Gastroesophageal sphincter (tissue), 4 donors: ENCODE data around the gene DHDH. TPM values are rescaled to one million over a fixed set of nuclear protein-coding genes. Genes with fewer than 3 reads are reported as not detected.

Experiments
- ATAC-seq: fragments of 150-250 bp; one replicate; pipeline ENCODE4 v1.9.1; 2016; ENCODE audit warnings: mild to moderate bottlenecking, moderate library complexity
- H3K27ac ChIP-seq, 4 donors: fragments of 200-600 bp; sonication (generic) in 3 of 4; 1 replicate in 3 of 4; 2 replicates in 1 of 4; pipeline ENCODE4 v1.5.1; 2016 to 2019
- H3K27me3 ChIP-seq: fragments of 200-600 bp; sonication (generic); one replicate; pipeline ENCODE4 v1.5.1; 2019
- H3K36me3 ChIP-seq, 2 donors: fragments of 200-600 bp; sonication (generic); one replicate each; pipeline ENCODE4 v1.5.1; 2019; ENCODE audit warnings: control low read depth in 1 of 2
- H3K4me1 ChIP-seq, 3 donors: fragments of 200-600 bp; sonication (generic); 1 replicate in 2 of 3; 2 replicates in 1 of 3; pipeline ENCODE4 v1.5.1; 2016 to 2019; ENCODE audit warnings: control low read depth in 2 of 3
- H3K4me3 ChIP-seq, 2 donors: fragments of 200-600 bp; sonication (generic); one replicate each; pipeline ENCODE4 v1.5.1; 2019; ENCODE audit warnings: mild to moderate bottlenecking in 1 of 2, moderate library complexity in 1 of 2
- H3K9me3 ChIP-seq, 3 donors: fragments of 200-600 bp; sonication (generic); one replicate each; pipeline ENCODE4 v1.5.1; 2017 to 2019; ENCODE audit warnings: control low read depth in 2 of 3
- CTCF ChIP-seq, 4 experiments: fragments of 200-600 bp in 2 of 4; fragments of 450-650 bp in 2 of 4; sonication (generic) in 1 of 4; IDR thresholded peaks; one replicate each; pipeline ENCODE4 v1.5.1; 2017 to 2019; ENCODE audit warnings: antibody characterized with exemption in 4 of 4, mild to moderate bottlenecking in 2 of 4, moderate library complexity in 2 of 4
- EP300 ChIP-seq: sonication (generic); formaldehyde crosslinking; IDR thresholded peaks from one replicate; pipeline ENCODE4 v1.6.1; 2017; ENCODE audit warnings: antibody characterized with exemption, mild to moderate bottlenecking
- POLR2A ChIP-seq, 2 donors: fragments of 450-650 bp; IDR thresholded peaks; one replicate each; pipeline ENCODE4 v1.6.1; 2017; ENCODE audit warnings: antibody characterized with exemption in 2 of 2, mild to moderate bottlenecking in 2 of 2, moderate library complexity in 1 of 2
- POLR2AphosphoS5 ChIP-seq: sonication (generic); formaldehyde crosslinking; IDR thresholded peaks from one replicate; pipeline ENCODE4 v1.6.1; 2017; ENCODE audit warnings: antibody characterized with exemption
- WGBS, 2 donors: methylation state at CpG; one replicate each; pipeline ENCODE4 v1.1.5; 2018; ENCODE audit warnings: low coverage in 1 of 2; 5-methylcytosine and 5-hydroxymethylcytosine counted together
- total RNA-seq, 4 donors: library from RNA; depleted of rRNA; stranded (reverse); fragments of >200 nt; gene quantifications; one replicate each; pipeline ENCODE4 v1.1.0, GENCODE V29; 2016

The DHDH gene
- total RNA-seq, 4 donors from 2014 or later = 0.81 TPM; not detected in 3

GRCh38 chr19:48945817-48946216 is 12.3 kb downstream of the DHDH start:
- no peaks in the 10 kb centered on the region for H3K4me1 ChIP-seq
- peaks cover 0 to 5% (median 0%) of the 10 kb centered on the region in 3 donors for H3K9me3 ChIP-seq
- H3K36me3 ChIP-seq = no peaks in the 10 kb centered on the region
- no peaks in the 10 kb centered on the region for H3K27me3 ChIP-seq
- no CpG with 5 or more reads among the region's 2 CpGs for WGBS, 2 donors
- TF ChIP-seq POLR2A (IDR thresholded peaks at IDR 0.05) (no peak), CTCF (IDR thresholded peaks at IDR 0.05) (no peak), EP300 (no peak), POLR2AphosphoS5 (no peak)
- H3K4me3 ChIP-seq = no peak overlapping the region
- no peak overlapping the region for H3K27ac ChIP-seq
- ATAC-seq = no peak

- Histone ChIP-seq H3K9me3 (no peaks in the 10 kb centered on the region), H3K27me3 (no peaks in the 10 kb centered on the region), H3K36me3 (no peaks in the 10 kb centered on the region), H3K4me3 (no peak overlapping the region), H3K4me1 (no peaks in the 10 kb centered on the region), H3K27ac (no peak overlapping the region)
- ATAC-seq = no peak
- TF ChIP-seq POLR2AphosphoS5 = no peak
- no peak for TF ChIP-seq POLR2A (IDR thresholded peaks at IDR 0.05)
- TF ChIP-seq EP300 = no peak
- no peak for TF ChIP-seq CTCF (IDR thresholded peaks at IDR 0.05)
- WGBS, 2 donors = no CpG with 5 or more reads among the region's 9 CpGs
These were observed 13.2 kb downstream of the DHDH start for GRCh38 chr19:48946463-48947257.

- Histone ChIP-seq H3K9me3 (no peaks in the 10 kb centered on the region), H3K27me3 (no peaks in the 10 kb centered on the region), H3K36me3 (no peaks in the 10 kb centered on the region), H3K27ac (no peak overlapping the region), H3K4me3 (no peak overlapping the region), H3K4me1 (no peaks in the 10 kb centered on the region)
- TF ChIP-seq CTCF (IDR thresholded peaks at IDR 0.05) = no peak
- TF ChIP-seq EP300 = no peak
- no peak for TF ChIP-seq POLR2A (IDR thresholded peaks at IDR 0.05)
- no peak for ATAC-seq
- 90% methylated on average over 2 of the region's 3 CpGs; no CpG with 5 or more reads in 1 of the 2 donors for WGBS, 2 donors
These were observed 13.7 kb downstream of the DHDH start for GRCh38 chr19:48947258-48947542.

- Histone ChIP-seq H3K27ac (no peak overlapping the region), H3K36me3 (no peaks in the 10 kb centered on the region), H3K9me3 (no peaks in the 10 kb centered on the region), H3K27me3 (no peaks in the 10 kb centered on the region), H3K4me1 (peaks cover 0 to 10% (median 0%) of the 10 kb centered on the region in 3 donors), H3K4me3 (no peak overlapping the region)
- no peak for ATAC-seq
- no peak for TF ChIP-seq POLR2A (IDR thresholded peaks at IDR 0.05)
- WGBS, 2 donors = 61% methylated on average over 3 of the region's 3 CpGs; no CpG with 5 or more reads in 1 of the 2 donors
These were observed 16.7 kb downstream of the DHDH start for GRCh38 chr19:48950159-48950558.

- ATAC-seq = no peak
- 38 to 50% methylated on average over 5 to 7 of the region's 9 CpGs for WGBS, 2 donors
- TF ChIP-seq POLR2A (IDR thresholded peaks at IDR 0.05) = no peak
- no peak for TF ChIP-seq EP300
- TF ChIP-seq CTCF (IDR thresholded peaks at IDR 0.05) = no peak
- no peak for TF ChIP-seq POLR2AphosphoS5
- Histone ChIP-seq H3K36me3 (peaks cover 0 to 2% of the 10 kb centered on the region in 2 donors), H3K27me3 (no peaks in the 10 kb centered on the region), H3K4me1 (peaks cover 0 to 19% (median 8%) of the 10 kb centered on the region in 3 donors), H3K4me3 (no peak overlapping the region), H3K27ac (no peak overlapping the region), H3K9me3 (no peaks in the 10 kb centered on the region)
These were observed 17.5 kb downstream of the DHDH start for GRCh38 chr19:48950830-48951519.
